Stimulated activated naive CD4-positive, alpha-beta T cell treated with Interleukin-2 at 50 U/mL for 16 hours (primary cell): Measurements from ENCODE around the gene INTS11.

Experiments used
- DNase-seq: peaks from one replicate; lab custom pipeline; 2025; lab: John Stamatoyannopoulos, UW

The INTS11 gene

GRCh38 chr1:1262758-1263157 lies 61.7 kb downstream of the INTS11 start:
- DNase-seq = no peak

- DNase-seq = no peak
Measured at GRCh38 chr1:1262071-1262470, 62.4 kb downstream of the INTS11 start.
